ENCODE results near the gene FCHSD1. TPM values are rescaled to one million over a fixed set of nuclear protein-coding genes. Genes with fewer than 3 reads are reported as not detected.

Gene FCHSD1
- total and polyA plus RNA-seq, 10 of the 15 experiments (the other 5 are each of a cell fraction or from before 2014, with no cell fraction given): 0.97 to 22.8 (median 10.7) TPM

GRCh38 chr5:141641634-141642267, 9.5 kb downstream of the FCHSD1 start (continued):
- TF ChIP-seq ZBTB33 (IDR thresholded peaks at IDR 0.05) (no peak), IKZF2 (IDR thresholded peaks at IDR 0.05) (peak; percentile 29 to 40; a peak in 3 of 4 replicates), GATAD2B (conservative IDR thresholded peaks at IDR 0.05; ENCODE audit: low read depth) (no peak), BCLAF1 (IDR thresholded peaks at IDR 0.05) (no peak), FOXM1 (IDR thresholded peaks at IDR 0.05; ENCODE audit: low read depth, low read length) (peak; percentile 33; the same call in 1 of the 2 replicates), TBL1XR1 (IDR thresholded peaks at IDR 0.05; ENCODE audit: low read depth, low read length) (no peak), PAX8 (IDR thresholded peaks at IDR 0.05) (no peak), YY1 (IDR thresholded peaks at IDR 0.05; ENCODE audit: low read depth, low read length) (peak; percentile 69), POU2F2 (IDR thresholded peaks at IDR 0.05; ENCODE audit: borderline replicate concordance, low read depth, low read length) (peak; percentile 43; the same call in 1 of the 3 replicates), NFXL1 (IDR thresholded peaks at IDR 0.05; ENCODE audit: borderline replicate concordance) (no peak), E2F4 (IDR thresholded peaks at IDR 0.05; ENCODE audit: low read depth, low read length) (no peak), ZNF687 (IDR thresholded peaks at IDR 0.05) (no peak), SIX5 (IDR thresholded peaks at IDR 0.05; ENCODE audit: low read depth, low read length, severe bottlenecking) (no peak), MLLT1 (IDR thresholded peaks at IDR 0.05) (no peak)
- TF ChIP-seq, protein P1, sequence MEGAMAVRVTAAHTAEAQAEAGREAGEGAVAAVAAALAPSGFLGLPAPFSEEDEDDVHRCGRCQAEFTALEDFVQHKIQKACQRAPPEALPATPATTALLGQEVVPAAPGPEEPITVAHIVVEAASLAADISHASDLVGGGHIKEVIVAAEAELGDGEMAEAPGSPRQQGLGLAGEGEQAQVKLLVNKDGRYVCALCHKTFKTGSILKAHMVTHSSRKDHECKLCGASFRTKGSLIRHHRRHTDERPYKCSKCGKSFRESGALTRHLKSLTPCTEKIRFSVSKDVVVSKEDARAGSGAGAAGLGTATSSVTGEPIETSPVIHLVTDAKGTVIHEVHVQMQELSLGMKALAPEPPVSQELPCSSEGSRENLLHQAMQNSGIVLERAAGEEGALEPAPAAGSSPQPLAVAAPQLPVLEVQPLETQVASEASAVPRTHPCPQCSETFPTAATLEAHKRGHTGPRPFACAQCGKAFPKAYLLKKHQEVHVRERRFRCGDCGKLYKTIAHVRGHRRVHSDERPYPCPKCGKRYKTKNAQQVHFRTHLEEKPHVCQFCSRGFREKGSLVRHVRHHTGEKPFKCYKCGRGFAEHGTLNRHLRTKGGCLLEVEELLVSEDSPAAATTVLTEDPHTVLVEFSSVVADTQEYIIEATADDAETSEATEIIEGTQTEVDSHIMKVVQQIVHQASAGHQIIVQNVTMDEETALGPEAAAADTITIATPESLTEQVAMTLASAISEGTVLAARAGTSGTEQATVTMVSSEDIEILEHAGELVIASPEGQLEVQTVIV (IDR thresholded peaks at IDR 0.05; ENCODE audit: borderline replicate concordance, partially characterized antibody): no peak
